ENCODE data around the gene CFAP206. TPM values are rescaled to one million over a fixed set of nuclear protein-coding genes. Genes with fewer than 3 reads are reported as not detected.

The CFAP206 gene, protein sequence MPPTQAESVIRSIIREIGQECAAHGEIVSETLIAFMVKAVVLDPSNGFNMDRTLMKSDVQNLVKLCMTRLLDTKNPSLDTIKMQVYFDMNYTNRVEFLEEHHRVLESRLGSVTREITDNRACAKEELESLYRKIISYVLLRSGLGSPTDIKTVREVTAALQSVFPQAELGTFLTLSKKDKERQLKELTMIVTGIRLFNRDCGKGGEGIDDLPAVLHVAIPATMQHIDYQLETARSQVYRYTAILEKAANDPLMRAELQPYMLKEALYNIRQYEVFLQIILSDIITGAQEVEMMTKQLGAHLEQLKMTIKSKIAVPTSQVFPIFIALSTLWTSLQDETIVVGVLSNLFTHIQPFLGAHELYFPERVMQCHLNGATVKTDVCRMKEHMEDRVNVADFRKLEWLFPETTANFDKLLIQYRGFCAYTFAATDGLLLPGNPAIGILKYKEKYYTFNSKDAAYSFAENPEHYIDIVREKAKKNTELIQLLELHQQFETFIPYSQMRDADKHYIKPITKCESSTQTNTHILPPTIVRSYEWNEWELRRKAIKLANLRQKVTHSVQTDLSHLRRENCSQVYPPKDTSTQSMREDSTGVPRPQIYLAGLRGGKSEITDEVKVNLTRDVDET
- total RNA-seq = under 1 TPM in 1 of 2 donors, not detected in 1; 0.30 TPM
- total RNA-seq = 0 to 0.12 reads per million in 2 donors

DNA sequence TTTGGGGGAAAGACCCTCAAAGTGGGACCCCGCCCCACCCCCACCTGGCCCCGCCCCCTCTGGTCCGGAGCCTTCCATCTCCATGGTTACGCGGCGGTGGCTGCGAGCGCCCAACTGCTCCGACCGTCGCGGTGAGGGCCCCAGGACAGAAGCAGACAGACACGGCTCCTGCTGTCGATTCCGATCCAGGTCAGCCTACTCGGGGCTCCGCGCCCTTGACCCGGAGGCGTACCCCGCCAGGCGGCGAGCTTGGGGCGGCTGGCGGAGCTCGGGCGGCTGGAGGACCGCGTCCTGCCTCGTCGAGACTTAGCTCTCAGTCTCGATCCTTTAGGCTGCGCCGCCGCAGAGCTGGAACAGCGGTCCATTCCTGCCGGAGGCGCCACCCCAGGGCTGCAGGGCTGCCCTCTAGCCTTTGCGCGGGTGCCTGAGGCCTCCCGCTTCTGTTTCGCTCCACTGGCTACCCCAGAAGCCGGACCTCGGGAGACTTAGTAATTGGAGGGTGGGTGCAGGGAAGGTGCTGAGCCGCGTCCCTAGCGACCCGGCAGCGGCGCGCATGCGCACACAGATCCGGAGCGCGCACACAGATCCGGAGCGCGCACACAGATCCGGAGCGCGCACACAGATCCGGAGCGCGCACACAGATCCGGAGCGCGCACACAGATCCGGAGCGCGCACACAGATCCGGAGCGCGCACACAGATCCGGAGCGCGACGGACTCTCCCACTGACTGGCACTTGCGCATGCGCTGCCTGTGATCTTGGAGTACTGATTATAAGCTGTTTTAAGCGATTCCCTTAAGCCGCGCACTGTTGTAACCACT lies at the start of gene CFAP206:
Gene CFAP206, plus strand, starts transcription at position 72 of the 820 bp plus-strand sequence. CDS start 1,868 bp downstream, outside the sequence.
- DNase-seq (peak; percentile 61 to 71 (median 70)), ATAC-seq (peak; percentile 86)
- Mint-ChIP-seq H3K4me3 (peak within 1 kb of the TSS; percentile 90), H3K27ac (peak within 1 kb of the TSS; percentile 82), H3K4me1 (peaks cover 8% of the 10 kb centered on the region), H3K36me3 (ENCODE audit: low read depth) (peaks cover 4% of the 10 kb centered on the region), H3K27me3 (peaks cover 29% of the 10 kb centered on the region)
- no peaks in the 10 kb centered on the region for H3K9me3 ChIP-seq (ENCODE audit: control insufficient read depth, low read length, poor library complexity, severe bottlenecking)

GRCh38 chr6:87364602-87365252 lies 43.0 kb upstream of the CFAP206 start:
- no peaks in the 10 kb centered on the region for H3K9me3 ChIP-seq (ENCODE audit: control insufficient read depth, low read length, poor library complexity, severe bottlenecking)
- H3K27ac Mint-ChIP-seq = no peak overlapping the region
- no peak for DNase-seq
- no peak for ATAC-seq
- H3K36me3 Mint-ChIP-seq (ENCODE audit: low read depth) = no peaks in the 10 kb centered on the region
- H3K27me3 Mint-ChIP-seq = no peaks in the 10 kb centered on the region
- no peak overlapping the region for H3K4me3 Mint-ChIP-seq
- H3K4me1 Mint-ChIP-seq = no peaks in the 10 kb centered on the region

- no peak for DNase-seq
- H3K9me3 ChIP-seq (ENCODE audit: control insufficient read depth, low read length, poor library complexity, severe bottlenecking) = no peaks in the 10 kb centered on the region
- Mint-ChIP-seq H3K27me3 (no peaks in the 10 kb centered on the region), H3K27ac (no peak overlapping the region), H3K4me3 (no peak overlapping the region), H3K4me1 (no peaks in the 10 kb centered on the region), H3K36me3 (ENCODE audit: low read depth) (no peaks in the 10 kb centered on the region)
- ATAC-seq = no peak
Observed at GRCh38 chr6:87366072-87366827, 41.5 kb upstream of the CFAP206 start.

- no peaks in the 10 kb centered on the region for H3K9me3 ChIP-seq (ENCODE audit: control insufficient read depth, low read length, poor library complexity, severe bottlenecking)
- Mint-ChIP-seq H3K4me1 (no peaks in the 10 kb centered on the region), H3K27me3 (no peaks in the 10 kb centered on the region), H3K27ac (no peak overlapping the region), H3K36me3 (ENCODE audit: low read depth) (no peaks in the 10 kb centered on the region), H3K4me3 (no peak overlapping the region)
- DNase-seq = no peak
- no peak for ATAC-seq
Observed at GRCh38 chr6:87366899-87367298, 40.9 kb upstream of the CFAP206 start.

GRCh38 chr6:87373377-87373776 lies 34.4 kb upstream of the CFAP206 start:
- Mint-ChIP-seq H3K27me3 (no peaks in the 10 kb centered on the region), H3K36me3 (ENCODE audit: low read depth) (no peaks in the 10 kb centered on the region), H3K4me3 (no peak overlapping the region), H3K27ac (no peak overlapping the region), H3K4me1 (no peaks in the 10 kb centered on the region)
- no peak for DNase-seq
- H3K9me3 ChIP-seq (ENCODE audit: control insufficient read depth, low read length, poor library complexity, severe bottlenecking) = no peaks in the 10 kb centered on the region
- no peak for ATAC-seq

GRCh38 chr6:87375315-87375714 lies 32.5 kb upstream of the CFAP206 start:
- DNase-seq (no peak), ATAC-seq (no peak)
- H3K4me3 Mint-ChIP-seq = no peak overlapping the region
- no peaks in the 10 kb centered on the region for H3K9me3 ChIP-seq (ENCODE audit: control insufficient read depth, low read length, poor library complexity, severe bottlenecking)
- no peak overlapping the region for H3K27ac Mint-ChIP-seq
- peaks cover 2% of the 10 kb centered on the region for H3K4me1 Mint-ChIP-seq
- H3K27me3 Mint-ChIP-seq = no peaks in the 10 kb centered on the region
- peaks cover 2% of the 10 kb centered on the region for H3K36me3 Mint-ChIP-seq (ENCODE audit: low read depth)

- ATAC-seq = no peak
- Mint-ChIP-seq H3K36me3 (ENCODE audit: low read depth) (peaks cover 2% of the 10 kb centered on the region), H3K4me3 (no peak overlapping the region), H3K27me3 (no peaks in the 10 kb centered on the region), H3K27ac (no peak overlapping the region), H3K4me1 (peaks cover 2% of the 10 kb centered on the region)
- no peaks in the 10 kb centered on the region for H3K9me3 ChIP-seq (ENCODE audit: control insufficient read depth, low read length, poor library complexity, severe bottlenecking)
- no peak for DNase-seq
Observed at GRCh38 chr6:87376643-87377042, 31.1 kb upstream of the CFAP206 start.

GRCh38 chr6:87378947-87379346 lies 28.8 kb upstream of the CFAP206 start:
- ATAC-seq = no peak
- Mint-ChIP-seq H3K27me3 (no peaks in the 10 kb centered on the region), H3K36me3 (ENCODE audit: low read depth) (peaks cover 2% of the 10 kb centered on the region), H3K4me1 (peaks cover 2% of the 10 kb centered on the region), H3K4me3 (no peak overlapping the region), H3K27ac (no peak overlapping the region)
- H3K9me3 ChIP-seq (ENCODE audit: control insufficient read depth, low read length, poor library complexity, severe bottlenecking) = no peaks in the 10 kb centered on the region
- no peak for DNase-seq

DNA sequence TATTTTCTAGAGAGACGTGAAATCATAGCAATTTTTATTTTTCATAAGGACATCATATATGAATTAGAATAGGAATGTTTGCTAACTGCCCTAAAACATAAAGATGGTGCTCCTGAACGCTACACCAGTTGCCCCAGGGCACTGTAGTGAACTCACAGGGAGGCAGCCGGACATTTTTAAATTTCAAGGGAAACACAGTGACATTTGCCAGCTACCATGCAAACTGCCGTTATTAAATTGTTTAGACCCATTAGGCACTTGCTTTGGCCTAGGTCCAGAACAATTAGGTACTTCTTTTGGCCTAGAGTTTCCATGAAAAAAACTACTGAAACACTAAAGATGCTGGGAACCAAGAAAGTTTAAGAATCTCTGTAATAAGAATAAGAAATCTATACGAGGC lies 24.9 kb upstream of the CFAP206 start:
- Mint-ChIP-seq H3K4me3 (no peak overlapping the region), H3K27me3 (no peaks in the 10 kb centered on the region), H3K36me3 (ENCODE audit: low read depth) (peaks cover 2% of the 10 kb centered on the region), H3K27ac (no peak overlapping the region), H3K4me1 (peaks cover 4% of the 10 kb centered on the region)
- no peaks in the 10 kb centered on the region for H3K9me3 ChIP-seq (ENCODE audit: control insufficient read depth, low read length, poor library complexity, severe bottlenecking)
- ATAC-seq (no peak), DNase-seq (no peak)

DNA sequence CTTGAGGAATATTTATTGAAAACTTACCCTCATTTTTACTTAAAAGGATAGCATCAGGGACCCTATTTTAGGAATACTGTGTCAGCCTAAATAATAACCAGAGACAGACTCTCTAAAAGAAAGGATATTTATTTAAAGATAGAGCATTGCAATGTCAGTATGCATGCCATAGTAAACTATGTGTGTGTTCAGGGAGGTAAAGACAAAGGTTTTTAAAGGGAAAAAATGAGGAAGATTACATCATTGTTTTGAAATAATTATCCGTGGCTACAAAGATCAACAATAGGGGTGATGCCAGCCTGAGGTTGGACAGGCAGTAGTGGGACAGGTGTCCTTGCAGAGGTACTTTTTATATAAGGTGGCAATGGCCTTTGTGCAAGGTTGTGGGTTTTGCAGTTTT lies 23.7 kb upstream of the CFAP206 start:
- ATAC-seq (no peak), DNase-seq (no peak)
- peaks cover 4% of the 10 kb centered on the region for H3K4me1 Mint-ChIP-seq
- no peaks in the 10 kb centered on the region for H3K9me3 ChIP-seq (ENCODE audit: control insufficient read depth, low read length, poor library complexity, severe bottlenecking)
- no peaks in the 10 kb centered on the region for H3K36me3 Mint-ChIP-seq (ENCODE audit: low read depth)
- no peak overlapping the region for H3K4me3 Mint-ChIP-seq
- no peak overlapping the region for H3K27ac Mint-ChIP-seq
- no peaks in the 10 kb centered on the region for H3K27me3 Mint-ChIP-seq

GRCh38 chr6:87384449-87384848 lies 23.3 kb upstream of the CFAP206 start:
- H3K4me3 Mint-ChIP-seq = no peak overlapping the region
- H3K27ac Mint-ChIP-seq = no peak overlapping the region
- no peaks in the 10 kb centered on the region for H3K27me3 Mint-ChIP-seq
- ATAC-seq (no peak), DNase-seq (no peak)
- no peaks in the 10 kb centered on the region for H3K36me3 Mint-ChIP-seq (ENCODE audit: low read depth)
- peaks cover 2% of the 10 kb centered on the region for H3K4me1 Mint-ChIP-seq
- H3K9me3 ChIP-seq (ENCODE audit: control insufficient read depth, low read length, poor library complexity, severe bottlenecking) = no peaks in the 10 kb centered on the region

DNA sequence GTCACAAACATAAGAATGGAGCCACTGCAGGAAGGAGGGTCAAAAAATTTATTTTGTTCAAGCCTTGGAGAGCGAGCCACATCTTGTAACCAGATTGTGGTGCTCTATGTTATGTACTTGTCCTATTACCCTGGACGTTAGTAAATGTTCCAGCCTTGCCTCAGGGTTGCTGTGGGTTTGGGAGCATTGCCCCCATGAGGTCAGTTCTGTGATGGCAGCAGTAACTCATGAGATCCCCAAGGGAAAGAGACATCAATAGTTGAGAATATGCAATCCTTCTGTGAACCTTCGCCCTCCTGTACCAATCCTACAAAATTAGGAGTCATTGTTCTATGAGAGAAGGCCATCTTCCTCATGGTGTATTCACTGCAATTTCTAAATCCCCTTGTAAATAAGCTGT lies 16.4 kb upstream of the CFAP206 start:
- Mint-ChIP-seq H3K4me3 (no peak overlapping the region), H3K27me3 (no peaks in the 10 kb centered on the region), H3K4me1 (peaks cover 2% of the 10 kb centered on the region), H3K36me3 (ENCODE audit: low read depth) (no peaks in the 10 kb centered on the region), H3K27ac (no peak overlapping the region)
- no peak for DNase-seq
- no peaks in the 10 kb centered on the region for H3K9me3 ChIP-seq (ENCODE audit: control insufficient read depth, low read length, poor library complexity, severe bottlenecking)
- no peak for ATAC-seq

Data from T-helper 17 cell (primary cell).